HG02571 (cell line): ENCODE measurements around the gene MCF2L2.
A peak's percentile ranks its signal among the peaks of the same experiment; 100 is the strongest.
"Not testable (repeated sequence)": the region's sequence is repeated elsewhere in the genome, so short reads cannot be mapped to it uniquely, and the experiment has no call there.

Source experiments
- ATAC-seq: cut with Tn5 transposase; IDR thresholded peaks from one replicate; pipeline ENCODE4 v1.9.1; 2021; ENCODE audit warnings: mild to moderate bottlenecking, moderate library complexity; ENCODE audit not compliant: unreplicated experiment

Gene MCF2L2

DNA sequence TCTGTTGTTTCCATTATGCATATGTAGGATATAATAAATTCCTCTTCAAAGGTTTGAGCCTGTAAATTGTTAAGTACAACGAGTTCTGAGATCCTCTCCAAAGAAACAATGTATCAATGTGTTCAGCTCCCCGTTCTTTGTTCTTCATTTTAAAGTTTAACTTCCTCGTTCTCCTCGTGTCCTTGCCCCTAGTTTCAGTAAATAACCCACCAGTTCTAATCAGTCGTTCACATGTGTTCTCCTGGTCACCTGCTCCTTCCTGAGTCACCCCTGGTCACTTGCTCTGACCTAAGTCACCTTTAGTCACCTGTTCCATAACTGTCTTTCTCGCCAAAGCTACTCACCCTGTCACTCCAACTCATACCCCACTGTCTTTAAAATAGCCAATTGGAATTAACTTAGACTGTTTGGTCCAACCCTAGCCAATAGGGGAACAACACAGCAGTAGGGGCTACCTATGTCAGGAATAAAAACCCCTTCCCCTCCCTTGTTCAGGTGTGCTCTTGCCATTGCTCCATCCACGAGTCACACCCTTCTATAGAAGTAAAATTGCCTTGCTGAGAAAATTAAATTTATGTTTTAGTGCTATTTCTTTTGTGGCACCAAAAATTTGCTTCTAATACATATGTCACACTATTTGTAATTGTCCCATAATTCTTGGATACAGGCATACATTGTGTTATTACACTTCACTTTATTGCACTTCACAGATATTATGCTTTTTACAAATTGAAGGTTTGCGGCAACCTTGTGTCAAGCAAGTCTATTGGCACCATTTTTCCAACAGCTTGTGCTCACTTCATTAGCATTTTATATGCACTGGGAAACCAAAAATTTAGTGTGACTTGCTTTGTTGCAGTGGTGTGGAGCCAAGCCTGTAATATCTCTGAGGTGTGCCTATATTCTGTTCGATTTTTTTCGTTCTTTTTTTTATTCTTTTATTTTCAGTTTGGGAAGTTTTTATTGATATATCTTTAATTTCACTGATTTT lies 15.3 kb upstream of the MCF2L2 start:
- ATAC-seq, result no peak

GRCh38 chr3:183442994-183443393 lies 14.6 kb upstream of the MCF2L2 start:
- ATAC-seq, result no peak

DNA sequence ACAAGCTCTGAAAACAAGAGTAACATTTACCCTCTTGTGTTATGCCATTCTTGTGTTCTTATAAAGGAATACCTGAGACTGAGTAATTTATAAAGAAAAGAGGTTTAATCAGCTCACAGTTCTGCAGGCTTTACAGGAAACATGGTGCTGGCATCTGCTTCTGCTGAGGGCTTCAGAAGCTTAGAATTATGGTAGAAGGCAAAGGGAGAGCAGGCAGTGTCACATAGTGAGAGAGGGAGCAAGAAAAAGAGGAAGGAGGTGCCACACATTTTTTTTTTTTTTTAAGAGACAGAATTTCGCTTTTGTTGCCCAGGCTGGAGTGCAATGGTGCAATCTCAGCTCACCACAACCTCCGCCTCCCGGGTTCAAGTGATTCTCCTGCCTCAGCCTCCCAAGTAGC lies 12.1 kb upstream of the MCF2L2 start:
- ATAC-seq, result not testable (repeated sequence)

DNA sequence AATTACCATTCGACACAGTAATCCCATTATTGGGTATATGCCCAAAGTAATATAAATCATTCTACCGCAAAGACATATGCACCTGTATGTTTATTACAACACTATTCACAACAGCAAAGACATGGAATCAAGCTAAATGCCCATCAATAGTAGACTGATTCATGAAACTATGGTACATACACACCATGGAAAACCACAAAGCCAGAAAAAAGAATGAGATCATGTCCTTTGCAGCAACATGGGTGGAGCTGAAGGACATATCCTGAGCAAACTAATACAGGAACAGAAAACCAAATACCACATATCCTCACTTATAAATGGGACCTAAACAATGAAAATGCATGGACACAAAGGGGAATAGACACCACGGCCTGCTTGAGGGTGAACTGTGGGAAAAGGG lies 11.1 kb upstream of the MCF2L2 start:
- no peak for ATAC-seq

DNA sequence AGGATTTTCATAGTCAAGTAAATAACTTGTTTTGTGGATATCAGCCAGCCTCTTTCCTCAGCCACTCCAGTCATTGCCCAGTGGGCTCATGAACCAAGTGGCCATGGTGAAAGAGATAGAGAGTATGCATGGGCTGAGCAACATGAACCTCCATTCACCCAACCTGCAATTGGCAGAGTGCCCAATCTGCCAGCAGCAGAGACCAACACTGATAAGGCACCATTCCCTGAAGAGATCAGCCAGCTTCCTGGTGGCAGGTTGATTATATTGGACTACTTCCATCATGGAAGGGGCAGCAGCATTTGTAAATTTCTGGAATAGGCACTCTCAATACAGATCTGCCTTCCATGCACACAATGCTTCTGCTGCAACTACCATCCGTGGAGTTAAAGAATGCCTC lies 10.3 kb upstream of the MCF2L2 start:
- ATAC-seq, result no peak

DNA sequence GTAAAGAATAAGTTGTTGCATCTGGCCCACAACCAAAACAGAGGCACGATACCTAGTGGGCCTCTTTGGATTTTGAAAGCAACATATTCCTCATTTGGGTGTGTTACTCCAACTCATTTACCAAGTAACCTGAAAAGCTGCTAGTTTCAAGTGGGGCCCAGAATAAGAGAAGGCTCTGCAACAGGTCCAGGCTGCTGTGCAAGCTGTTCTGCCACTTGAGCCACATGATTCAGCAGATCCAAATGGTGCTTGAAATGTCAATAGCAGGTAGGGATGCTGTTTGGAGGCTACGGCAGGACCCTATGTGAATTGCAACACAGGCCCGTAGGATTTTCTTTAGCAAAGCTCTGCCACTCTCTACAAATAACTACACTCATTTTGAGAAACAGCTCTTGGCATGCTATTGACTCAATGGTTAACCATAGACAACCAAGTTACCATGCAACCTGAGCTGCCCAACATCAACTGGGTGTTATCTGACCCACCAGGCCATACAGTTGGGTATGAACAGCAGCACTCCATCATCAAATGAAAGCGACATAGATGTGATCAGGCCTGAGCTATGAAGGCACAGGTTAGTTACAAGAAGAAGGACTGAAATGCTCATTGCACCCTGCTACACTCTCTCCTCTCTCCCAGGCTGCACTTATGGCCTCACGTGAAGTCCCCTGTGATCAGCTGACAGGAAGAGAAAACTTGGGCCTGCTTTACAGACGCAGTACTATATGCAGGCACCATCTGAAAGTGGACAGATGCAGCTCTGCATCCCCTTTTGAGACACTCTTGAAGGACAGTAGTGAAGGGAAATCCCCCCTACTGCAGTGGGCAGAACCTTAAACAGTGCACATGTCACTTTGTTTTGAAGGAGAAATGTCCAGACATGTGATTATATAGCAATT lies 9.5 kb upstream of the MCF2L2 start:
- ATAC-seq, result no peak

- no peak for ATAC-seq
These were observed 8.6 kb upstream of the MCF2L2 start for GRCh38 chr3:183437061-183437460.

- ATAC-seq, result peak; percentile 88
These were observed 7.2 kb upstream of the MCF2L2 start for GRCh38 chr3:183435661-183436060.

DNA sequence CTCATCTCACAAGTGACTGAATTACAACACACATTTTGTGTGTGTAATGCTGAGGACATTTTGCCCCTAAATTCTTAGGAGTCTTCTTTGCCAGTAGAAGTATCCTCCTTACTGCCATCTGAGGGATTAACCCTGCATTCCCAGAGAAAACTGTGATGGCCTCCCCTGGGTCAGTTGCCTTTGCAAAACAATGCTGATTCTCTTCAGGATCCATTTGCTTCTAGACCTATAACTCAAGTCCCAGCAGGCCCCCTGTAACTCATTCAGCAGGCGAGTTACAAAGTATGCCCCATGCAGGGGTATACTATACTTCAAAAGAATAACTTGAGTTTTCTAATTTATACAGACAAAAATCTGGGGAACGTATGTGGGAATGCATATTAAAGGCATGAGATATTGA lies 6.6 kb upstream of the MCF2L2 start:
- no peak for ATAC-seq

DNA sequence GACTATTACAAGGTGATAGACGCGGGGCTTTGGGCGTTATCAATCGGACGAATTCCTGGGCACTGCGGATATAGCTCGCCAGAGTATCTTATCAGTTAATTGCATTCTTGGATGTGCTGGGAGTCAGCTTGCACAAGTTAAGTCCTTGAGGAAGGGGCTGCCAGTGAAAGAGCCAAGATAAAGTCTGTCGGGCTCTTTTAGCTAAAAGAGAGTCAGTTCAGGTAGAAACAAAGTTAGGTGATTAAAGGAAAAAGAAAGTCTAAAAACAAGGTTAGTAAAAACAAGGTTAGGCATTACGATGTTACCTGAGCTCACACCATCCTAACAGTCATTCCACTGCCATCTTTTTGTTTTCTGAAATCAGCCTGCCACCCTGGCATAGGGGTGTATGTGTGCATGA lies 6.1 kb upstream of the MCF2L2 start:
- ATAC-seq, result no peak

DNA sequence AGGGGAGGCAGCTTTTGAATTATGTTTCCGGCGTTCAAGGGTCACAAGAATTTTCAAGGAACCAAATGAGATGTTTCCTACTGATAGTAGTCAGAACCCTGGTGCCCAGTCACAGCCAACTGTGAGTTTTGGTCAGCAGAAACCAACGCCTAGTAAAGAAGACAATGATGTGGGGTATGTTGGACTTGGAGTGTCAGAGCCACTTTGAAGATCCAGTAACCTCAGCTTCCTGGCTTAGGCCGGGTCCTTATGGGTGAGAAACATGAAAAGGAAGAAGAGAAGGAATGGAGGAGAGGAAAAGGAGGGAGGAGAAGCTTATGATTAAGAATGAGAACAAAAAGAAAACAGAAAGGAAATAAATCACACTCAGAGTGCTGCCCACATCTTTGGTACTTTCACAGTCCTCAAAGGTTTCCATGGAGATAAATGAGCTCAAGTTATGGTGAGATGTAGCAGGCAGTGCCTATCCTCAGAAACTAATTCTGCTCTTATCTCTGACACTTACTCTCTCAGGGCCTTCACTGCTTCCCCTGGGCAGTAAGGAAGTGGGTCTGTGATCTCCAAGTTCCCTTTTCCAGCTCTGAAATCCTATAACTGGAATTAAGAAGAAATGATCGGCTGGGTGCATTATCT lies 2.0 kb upstream of the MCF2L2 start:
- ATAC-seq, result no peak

GRCh38 chr3:183427876-183428446 lies 458 bp downstream of the MCF2L2 start:
- peak; percentile 22 for ATAC-seq

GRCh38 chr3:183427196-183427875 lies 1.1 kb downstream of the MCF2L2 start:
- no peak for ATAC-seq

DNA sequence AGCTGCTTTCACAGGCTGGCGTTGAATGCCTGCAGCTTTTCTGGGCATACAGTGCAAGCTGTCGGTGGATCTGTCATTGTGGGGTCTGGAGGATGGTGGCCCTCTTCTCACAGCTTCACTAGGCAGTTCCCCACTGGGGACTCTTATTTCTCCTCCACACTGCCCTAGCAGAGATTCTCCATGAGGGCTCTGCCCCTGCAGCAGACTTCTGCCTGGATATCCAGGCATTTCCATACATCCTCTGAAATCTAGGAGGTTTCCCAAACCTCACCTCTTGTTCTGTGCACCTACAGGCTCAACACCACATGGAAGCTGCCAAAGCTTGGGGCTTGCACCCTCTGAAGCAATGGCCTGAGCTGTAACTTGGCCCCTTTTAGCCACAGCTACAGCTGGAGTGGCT lies 9.6 kb downstream of the MCF2L2 start:
- not testable (repeated sequence) for ATAC-seq

DNA sequence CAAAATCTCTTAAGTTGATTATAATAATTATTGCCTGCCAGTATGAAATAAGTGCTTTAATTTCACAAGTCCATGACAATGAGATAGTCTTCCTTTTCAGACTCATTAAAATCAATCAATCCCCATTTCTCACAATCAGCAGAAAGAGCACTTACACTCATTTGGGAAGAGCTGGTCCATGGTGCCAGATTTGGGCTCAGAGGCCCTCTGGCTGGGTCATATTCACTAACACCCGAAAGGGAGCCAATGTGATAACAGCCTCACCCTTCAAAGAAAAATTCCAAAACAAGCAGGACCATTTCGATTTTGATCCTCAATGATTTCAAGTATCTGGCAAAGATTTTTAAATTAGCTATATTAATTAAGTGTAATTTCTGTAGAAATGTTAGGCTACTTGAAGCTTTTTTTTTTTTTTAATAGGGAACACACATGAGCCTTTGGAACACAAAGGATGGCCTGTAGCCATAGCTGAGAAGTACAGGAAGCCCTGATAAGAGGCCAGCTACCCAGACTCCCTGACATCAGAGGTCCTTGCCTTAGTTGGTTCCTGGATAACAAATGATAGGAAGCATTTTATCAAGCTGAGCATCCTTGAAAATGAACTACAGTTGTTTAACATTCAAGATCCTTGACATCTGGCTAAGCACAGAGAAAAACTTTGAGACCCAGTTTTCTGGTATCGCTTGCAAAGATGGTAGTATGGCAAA lies 17.1 kb downstream of the MCF2L2 start:
- ATAC-seq, result no peak

- ATAC-seq, result no peak
These were observed 17.7 kb downstream of the MCF2L2 start for GRCh38 chr3:183410759-183411158.

DNA sequence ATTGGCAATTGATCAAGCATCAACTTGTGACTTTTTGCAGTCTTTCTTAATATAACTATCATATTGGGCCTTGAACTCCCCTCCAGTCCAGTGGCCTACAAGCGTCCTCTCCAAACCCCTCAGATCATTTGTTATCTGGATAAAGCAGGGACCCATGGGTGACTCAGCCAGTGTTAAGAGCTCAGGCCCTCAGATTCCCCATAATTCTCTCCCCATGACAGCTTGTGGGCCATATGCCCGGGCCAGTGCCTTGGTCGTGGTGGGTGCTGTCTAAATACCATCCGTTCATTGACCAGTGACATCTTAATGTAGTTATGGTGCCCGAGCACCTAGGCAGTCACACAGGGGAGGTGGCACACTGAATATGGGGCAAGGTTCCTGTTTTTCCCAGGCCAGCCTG lies 18.1 kb downstream of the MCF2L2 start:
- no peak for ATAC-seq

DNA sequence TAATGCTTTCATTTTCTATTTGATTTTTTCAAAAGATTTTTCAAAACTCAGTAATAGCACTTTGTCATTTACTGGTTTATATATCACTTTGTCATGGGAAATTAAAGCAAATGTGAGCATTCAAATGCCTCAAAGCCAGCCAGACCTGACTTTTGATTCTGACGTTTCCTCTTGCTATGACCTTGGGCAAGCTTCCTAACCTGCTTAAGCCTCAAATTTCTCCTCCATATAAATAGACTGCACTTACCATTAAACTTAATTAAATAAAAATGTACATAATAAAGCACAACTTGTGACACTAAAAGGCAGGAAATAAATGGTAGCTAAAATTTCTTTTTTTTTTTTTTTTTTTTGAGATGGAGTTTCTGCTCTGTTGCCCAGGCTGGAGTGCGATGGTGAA lies 19.2 kb downstream of the MCF2L2 start:
- no peak for ATAC-seq

DNA sequence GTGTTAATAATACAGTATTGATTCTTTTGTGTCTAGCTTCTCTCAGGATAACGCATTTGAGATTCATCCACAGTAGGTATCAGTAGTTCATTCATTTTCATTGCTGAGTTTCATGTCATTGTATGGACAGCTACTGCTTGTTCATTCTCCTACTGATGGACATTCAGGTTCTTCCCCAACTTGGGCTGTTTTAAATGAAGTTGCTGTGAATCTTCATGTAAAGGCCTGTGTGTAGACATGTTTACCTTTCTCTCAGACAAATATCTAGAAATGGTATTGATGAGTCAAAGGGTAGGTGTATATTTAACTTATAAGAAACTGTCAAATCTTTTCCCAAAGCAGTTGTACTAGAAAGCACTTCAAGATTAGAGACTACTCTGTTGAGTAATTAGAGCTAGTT lies 26.7 kb downstream of the MCF2L2 start:
- no peak for ATAC-seq

DNA sequence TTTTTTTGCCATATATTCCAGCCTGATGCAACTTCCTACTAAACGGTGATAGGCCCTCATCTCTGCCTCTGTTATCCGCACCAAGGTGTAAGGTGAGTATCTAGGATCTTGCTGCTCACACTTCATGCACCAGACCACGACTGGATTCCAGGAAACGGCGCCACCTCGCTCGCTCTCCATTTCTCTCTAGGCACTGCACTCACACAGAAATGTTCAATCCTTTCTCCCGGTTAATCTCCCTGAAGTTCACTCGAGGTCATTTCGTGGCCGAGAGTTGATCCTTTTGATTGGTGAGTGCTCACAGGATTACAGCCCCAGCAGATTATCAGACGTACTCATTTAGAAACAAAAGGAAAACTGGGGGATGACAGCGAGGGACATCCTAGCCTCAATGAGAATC lies 28.1 kb downstream of the MCF2L2 start:
- no peak for ATAC-seq
